IMR-90 (cell line): ENCODE results near the gene FICD. TPM values are rescaled to one million over a fixed set of nuclear protein-coding genes. Genes with fewer than 3 reads are reported as not detected.

Source experiments
- ATAC-seq: fragments of 200-7000 bp; cut with Tn5 transposase; 2 replicates; pipeline ENCODE4 v1.9.1; 2020; ENCODE audit warnings: low read depth, mild to moderate bottlenecking, moderate library complexity
- BruUV-seq: library from RNA; stranded (reverse); fragments of 400-500 nt; replicated peaks from 2 replicates; lab custom pipeline; 2021; lab: Mats Ljungman, UMichigan
- CTCF ChIA-PET: fragments of 300-600 bp; formaldehyde crosslinking; extraction: SDS; loops from one replicate; lab custom pipeline; 2021; ENCODE audit warnings: antibody characterized with exemption; lab: Yijun Ruan, JAX
- POLR2A ChIA-PET: fragments of 300-600 bp; sonication (Branson Sonifier 250); formaldehyde crosslinking; loops from one replicate; lab custom pipeline; 2022; ENCODE audit warnings: antibody characterized with exemption; ENCODE audit not compliant: unreplicated experiment; lab: Charles Lee
- DNase-seq: peaks from one replicate; pipeline ENCODE4 v3.0.0; 2013
- H2AFZ ChIP-seq: replicated peaks from 2 replicates; pipeline ENCODE3; 2013; ENCODE audit warnings: low read length, mild to moderate bottlenecking; ENCODE audit not compliant: poor library complexity
- H2AK5ac ChIP-seq: 2 replicates; pipeline ENCODE4 v1.6.1; 2013; ENCODE audit warnings: low read depth, low read length, inconsistent platforms
- H2AK9ac ChIP-seq: replicated peaks from 2 replicates; pipeline ENCODE3; 2013; ENCODE audit warnings: mild to moderate bottlenecking, low read depth, low read length, moderate library complexity; ENCODE audit not compliant: poor library complexity
- H2BK120ac ChIP-seq: 2 replicates; pipeline ENCODE4 v1.6.1; 2013; ENCODE audit warnings: low read depth, low read length, inconsistent platforms
- H2BK15ac ChIP-seq: 3 replicates; pipeline ENCODE4 v1.6.1; 2013; ENCODE audit warnings: low read depth, low read length, inconsistent platforms
- H2BK20ac ChIP-seq: 2 replicates; pipeline ENCODE4 v1.6.1; 2013; ENCODE audit warnings: low read depth, mild to moderate bottlenecking, inconsistent platforms, low read length, moderate library complexity
- H2BK5ac ChIP-seq: 2 replicates; pipeline ENCODE4 v1.6.1; 2013; ENCODE audit warnings: mild to moderate bottlenecking, low read depth, low read length, inconsistent platforms; ENCODE audit not compliant: poor library complexity, severe bottlenecking
- H3K14ac ChIP-seq: replicated peaks from 2 replicates; pipeline ENCODE4 v1.6.1; 2013; ENCODE audit warnings: low read depth, low read length, inconsistent platforms
- H3K18ac ChIP-seq: 2 replicates; pipeline ENCODE4 v1.6.1; 2013; ENCODE audit warnings: low read depth, low read length, control low read depth
- H3K23ac ChIP-seq: 2 replicates; pipeline ENCODE4 v1.6.1; 2013; ENCODE audit warnings: low read depth, low read length, inconsistent platforms
- H3K27ac ChIP-seq: 2 replicates; pipeline ENCODE4 v1.5.1; 2013; ENCODE audit warnings: mild to moderate bottlenecking, control low read depth, low read length; ENCODE audit not compliant: insufficient read depth
- H3K27me3 ChIP-seq: 2 replicates; pipeline ENCODE4 v1.6.1; 2013; ENCODE audit warnings: low read length; ENCODE audit not compliant: control insufficient read depth, insufficient read depth
- H3K36me3 ChIP-seq: 2 replicates; pipeline ENCODE4 v1.6.1; 2013; ENCODE audit warnings: low read length, mixed read lengths; ENCODE audit not compliant: control insufficient read depth, insufficient read depth
- H3K4ac ChIP-seq: 2 replicates; pipeline ENCODE4 v1.6.1; 2013; ENCODE audit warnings: low read depth, low read length, inconsistent platforms
- H3K4me1 ChIP-seq: 2 replicates; pipeline ENCODE4 v1.6.1; 2013; ENCODE audit warnings: low read length, mixed read lengths; ENCODE audit not compliant: control insufficient read depth, insufficient read depth
- H3K4me2 ChIP-seq: 2 replicates; pipeline ENCODE4 v1.6.1; 2013; ENCODE audit warnings: low read depth, mild to moderate bottlenecking, control low read depth, low read length, moderate library complexity
- H3K4me3 ChIP-seq: 2 replicates; pipeline ENCODE4 v1.5.1; 2013; ENCODE audit warnings: low read depth, mild to moderate bottlenecking, control low read depth, low read length, moderate library complexity; ENCODE audit not compliant: insufficient read depth
- H3K56ac ChIP-seq: 2 replicates; pipeline ENCODE4 v1.6.1; 2013; ENCODE audit warnings: low read length, inconsistent platforms; ENCODE audit not compliant: insufficient read depth; ENCODE audit errors: extremely low read depth
- H3K79me1 ChIP-seq, 2 experiments: 2 replicates each; pipeline ENCODE4 v1.6.1; 2013; ENCODE audit warnings: low read length in 2 of 2, inconsistent platforms in 1 of 2, low read depth in 1 of 2
- H3K9ac ChIP-seq: 2 replicates; pipeline ENCODE4 v1.6.1; 2013; ENCODE audit warnings: low read depth, low read length, control low read depth
- H3K9me1 ChIP-seq: 2 replicates; pipeline ENCODE4 v1.6.1; 2013; ENCODE audit warnings: low read length, inconsistent platforms; ENCODE audit not compliant: insufficient read depth
- H3K9me3 ChIP-seq: 2 replicates; pipeline ENCODE4 v1.6.1; 2013; ENCODE audit warnings: low read length; ENCODE audit not compliant: control insufficient read depth, insufficient read depth
- H4K20me1 ChIP-seq: 2 replicates; pipeline ENCODE4 v1.6.1; 2013; ENCODE audit warnings: low read length, inconsistent platforms; ENCODE audit not compliant: insufficient read depth
- H4K5ac ChIP-seq: 2 replicates; pipeline ENCODE4 v1.6.1; 2013; ENCODE audit warnings: mild to moderate bottlenecking, low read depth, low read length, control low read depth
- H4K8ac ChIP-seq, 2 experiments: 2 replicates each; pipeline ENCODE4 v1.6.1; 2013; ENCODE audit warnings: low read depth in 2 of 2, low read length in 2 of 2, control low read depth in 1 of 2, inconsistent platforms in 1 of 2
- H4K91ac ChIP-seq: 2 replicates; pipeline ENCODE4 v1.6.1; 2013; ENCODE audit warnings: low read depth, low read length, inconsistent platforms; ENCODE audit not compliant: insufficient read depth
- BHLHE40 ChIP-seq: fragments of 150-350 bp; IDR thresholded peaks from 2 replicates; pipeline ENCODE4 v1.6.1; 2016; ENCODE audit warnings: mild to moderate bottlenecking, low read depth, low read length
- CHD1 ChIP-seq: IDR thresholded peaks from 2 replicates; pipeline ENCODE4 v1.6.1; 2012; ENCODE audit warnings: low read depth, low read length, improper control_type of control experiment
- MAFK ChIP-seq: IDR thresholded peaks from 2 replicates; pipeline ENCODE4 v1.6.1; 2012; ENCODE audit warnings: low read depth, low read length, improper control_type of control experiment
- MAZ ChIP-seq: IDR thresholded peaks from 2 replicates; pipeline ENCODE4 v1.6.1; 2012; ENCODE audit warnings: low read depth, mild to moderate bottlenecking, low read length, improper control_type of control experiment, moderate library complexity, borderline replicate concordance
- MXI1 ChIP-seq: IDR thresholded peaks from 2 replicates; pipeline ENCODE4 v1.6.1; 2012; ENCODE audit warnings: low read depth, mild to moderate bottlenecking, low read length, moderate library complexity, borderline replicate concordance
- NFE2L2 ChIP-seq: fragments of 150-350 bp; IDR thresholded peaks from 2 replicates; pipeline ENCODE4 v1.6.1; 2016; ENCODE audit warnings: low read depth, mild to moderate bottlenecking, low read length
- POLR2A ChIP-seq: IDR thresholded peaks from 2 replicates; pipeline ENCODE4 v1.6.1; 2012; ENCODE audit warnings: mild to moderate bottlenecking, low read depth, low read length
- WGBS, 2 experiments: methylation state at CpG; one replicate each; pipeline versions ENCODE4 v1.1.5 to v1.1.7; 2013; ENCODE audit warnings: missing lambda C conversion rate in 2 of 2; ENCODE audit not compliant: insufficient read length in 1 of 2; ENCODE audit errors: extremely low coverage in 2 of 2; 5-methylcytosine and 5-hydroxymethylcytosine counted together
- dilution Hi-C: fragments of 300-500 bp; cut with HindIII; formaldehyde crosslinking; loops from one replicate; pipeline ENCODE4 v1.14.3; 2018; ENCODE audit warnings: low sequenced_read_pairs; ENCODE audit not compliant: unreplicated experiment
- in situ Hi-C: fragments of 300-500 bp; cut with MboI; formaldehyde crosslinking; loops from 3 replicates; pipeline ENCODE4 v1.14.3; 2019; ENCODE audit warnings: low sequenced_read_pairs, inconsistent platforms, mixed read lengths
- intact Hi-C: fragments of 100-400 bp; cut with micrococcal nuclease; formaldehyde crosslinking; loops from 2 replicates; pipeline ENCODE4 v1.10.0; 2022
- polyA plus RNA-seq, 3 experiments: library from polyadenylated mRNA; depleted of rRNA; stranded (reverse); fragments of >200 nt; gene quantifications; 2 replicates each; pipeline ENCODE4 v1.2.3, GENCODE V29; 2012; ENCODE audit warnings: low replicate concordance in 1 of 3
- total RNA-seq: library from RNA; depleted of rRNA; stranded (reverse); fragments of >200 nt; gene quantifications from 2 replicates; pipeline ENCODE4 v1.2.3, GENCODE V29; 2012
- TF ChIP-seq, protein P1 (sequence below): fragments of 150-350 bp; IDR thresholded peaks from 2 replicates; pipeline ENCODE4 v1.6.1; 2017; ENCODE audit warnings: mild to moderate bottlenecking, antibody characterized with exemption, low read length, low read depth
- TF ChIP-seq, protein P2 (sequence below): conservative IDR thresholded peaks from 2 replicates; pipeline ENCODE4 v1.5.1; 2012; ENCODE audit warnings: mild to moderate bottlenecking, low read depth, low read length, improper control_type of control experiment

The FICD gene
- total and polyA plus RNA-seq, 2 of the 4 experiments (the other 2 are of a cell fraction): 4.0 to 11.3 TPM

DNA sequence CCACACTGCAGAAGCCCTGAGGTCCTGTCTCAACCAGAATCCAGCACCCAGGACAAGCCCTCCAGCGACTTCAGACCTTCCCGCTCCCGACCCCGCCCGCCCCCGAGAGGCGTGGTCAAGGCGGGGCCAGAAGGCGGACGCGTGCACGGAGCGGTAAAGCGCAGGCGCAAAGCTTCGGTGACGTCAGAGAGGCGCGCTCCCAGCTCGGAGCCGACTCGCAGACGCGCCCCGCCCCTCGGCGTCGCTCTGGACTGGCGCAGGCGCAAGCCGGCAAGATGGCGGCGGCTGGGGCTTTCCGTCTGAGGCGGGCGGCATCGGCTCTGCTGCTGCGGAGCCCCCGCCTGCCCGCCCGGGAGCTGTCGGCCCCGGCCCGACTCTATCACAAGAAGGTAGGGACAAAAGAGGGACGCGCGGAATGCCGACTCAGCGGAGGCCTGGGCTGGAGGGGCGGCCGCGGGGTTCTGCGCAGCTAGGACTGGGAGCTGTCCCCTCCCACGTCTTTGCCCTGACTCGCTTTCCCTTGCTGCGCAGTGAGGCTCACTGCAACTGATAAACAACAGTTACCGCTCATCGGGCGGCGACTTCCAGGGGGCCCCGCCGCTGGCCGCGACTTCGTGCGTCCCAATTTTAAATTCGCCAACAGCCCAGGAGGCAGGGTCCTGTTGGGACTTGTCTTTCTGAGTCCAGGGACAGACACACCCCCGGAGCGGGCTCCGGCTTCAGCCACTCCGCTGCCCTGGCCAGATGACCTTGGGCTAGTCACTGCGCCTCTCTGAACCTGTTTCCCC lies 47.5 kb downstream of the FICD start, which contains the start of gene ISCU:
Gene ISCU (plus strand): TSS at position 249 of the 788 bp plus-strand sequence. CDS start 27 bp downstream, at position 276.
- in situ Hi-C loops: loop anchor here (5.0 to 10.0 kb wide), 2 partner anchors 392 to 530 kb away; partner anchors contain the start of gene ALKBH2
- H3K56ac ChIP-seq: peak within 1 kb of the TSS; percentile 91

More for the DNA sequence above, 47.5 kb downstream of the FICD start, which contains the start of gene ISCU:
- CTCF ChIA-PET: no interaction called here
- Histone ChIP-seq H3K9me3 (no peaks in the 10 kb centered on the region), H2BK20ac (no peak within 1 kb of the TSS), H3K27ac (peak within 1 kb of the TSS; percentile 89), H4K91ac (peak within 1 kb of the TSS; percentile 80), H3K4me3 (peak within 1 kb of the TSS; percentile 92), H3K23ac (peak within 1 kb of the TSS; percentile 88), H2BK120ac (peak within 1 kb of the TSS; percentile 64; the same call in 1 of the 2 replicates), H3K4ac (peak within 1 kb of the TSS; percentile 86), H3K9ac (peak within 1 kb of the TSS; percentile 88), H4K8ac (peak within 1 kb of the TSS; percentile 80 to 97), H3K27me3 (no peaks in the 10 kb centered on the region), H4K5ac (peak within 1 kb of the TSS; percentile 86), H2AK5ac (peak within 1 kb of the TSS; percentile 59), H3K9me1 (peaks cover 9% of the 10 kb centered on the region; the same call in 1 of the 2 replicates), H2BK5ac (peak within 1 kb of the TSS; percentile 88), H3K4me1 (no peaks in the 10 kb centered on the region), H3K18ac (peak within 1 kb of the TSS; percentile 11), H4K20me1 (peaks cover 23% of the 10 kb centered on the region), H3K36me3 (peaks cover 28% of the 10 kb centered on the region), H2BK15ac (no peak within 1 kb of the TSS; the same call in 2 of the 3 replicates), H3K14ac (peak within 1 kb of the TSS; percentile 93; the same call in 1 of the 2 replicates), H2AFZ (peak within 1 kb of the TSS; percentile 98), H3K79me1 (peaks cover 15 to 56% of the 10 kb centered on the region in 2 experiments), H3K4me2 (peak within 1 kb of the TSS; percentile 99), H2AK9ac (peak within 1 kb of the TSS; percentile 98)
- DNase-seq (peak; percentile 95), ATAC-seq (peak; percentile 86)
- no TSS peak for BruUV-seq
- 0% methylated on average over 44 of the region's 72 CpGs; no CpG with 5 or more reads in 1 of the 2 experiments for WGBS, 2 experiments
- intact Hi-C loops: loop anchor here (1.0 to 2.0 kb wide), 7 partner anchors 46 to 531 kb away; partner anchors contain the start of genes ALKBH2 and CORO1C
- dilution Hi-C loops: no loop called here
- TF ChIP-seq, protein P1, sequence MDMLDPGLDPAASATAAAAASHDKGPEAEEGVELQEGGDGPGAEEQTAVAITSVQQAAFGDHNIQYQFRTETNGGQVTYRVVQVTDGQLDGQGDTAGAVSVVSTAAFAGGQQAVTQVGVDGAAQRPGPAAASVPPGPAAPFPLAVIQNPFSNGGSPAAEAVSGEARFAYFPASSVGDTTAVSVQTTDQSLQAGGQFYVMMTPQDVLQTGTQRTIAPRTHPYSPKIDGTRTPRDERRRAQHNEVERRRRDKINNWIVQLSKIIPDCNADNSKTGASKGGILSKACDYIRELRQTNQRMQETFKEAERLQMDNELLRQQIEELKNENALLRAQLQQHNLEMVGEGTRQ: no peak
- TF ChIP-seq MAZ: peak; percentile 99
- TF ChIP-seq MAFK: no peak
- TF ChIP-seq MXI1: peak; percentile 80; the same call in 1 of the 2 replicates
- TF ChIP-seq BHLHE40: peak; percentile 75
- peak; percentile 88 for TF ChIP-seq POLR2A
- no peak for TF ChIP-seq CHD1
- TF ChIP-seq NFE2L2: no peak
- TF ChIP-seq, protein P2, sequence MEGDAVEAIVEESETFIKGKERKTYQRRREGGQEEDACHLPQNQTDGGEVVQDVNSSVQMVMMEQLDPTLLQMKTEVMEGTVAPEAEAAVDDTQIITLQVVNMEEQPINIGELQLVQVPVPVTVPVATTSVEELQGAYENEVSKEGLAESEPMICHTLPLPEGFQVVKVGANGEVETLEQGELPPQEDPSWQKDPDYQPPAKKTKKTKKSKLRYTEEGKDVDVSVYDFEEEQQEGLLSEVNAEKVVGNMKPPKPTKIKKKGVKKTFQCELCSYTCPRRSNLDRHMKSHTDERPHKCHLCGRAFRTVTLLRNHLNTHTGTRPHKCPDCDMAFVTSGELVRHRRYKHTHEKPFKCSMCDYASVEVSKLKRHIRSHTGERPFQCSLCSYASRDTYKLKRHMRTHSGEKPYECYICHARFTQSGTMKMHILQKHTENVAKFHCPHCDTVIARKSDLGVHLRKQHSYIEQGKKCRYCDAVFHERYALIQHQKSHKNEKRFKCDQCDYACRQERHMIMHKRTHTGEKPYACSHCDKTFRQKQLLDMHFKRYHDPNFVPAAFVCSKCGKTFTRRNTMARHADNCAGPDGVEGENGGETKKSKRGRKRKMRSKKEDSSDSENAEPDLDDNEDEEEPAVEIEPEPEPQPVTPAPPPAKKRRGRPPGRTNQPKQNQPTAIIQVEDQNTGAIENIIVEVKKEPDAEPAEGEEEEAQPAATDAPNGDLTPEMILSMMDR: no peak
- POLR2A ChIA-PET: no interaction called here
